ENCODE data around the gene ARL3.

The ARL3 gene

DNA sequence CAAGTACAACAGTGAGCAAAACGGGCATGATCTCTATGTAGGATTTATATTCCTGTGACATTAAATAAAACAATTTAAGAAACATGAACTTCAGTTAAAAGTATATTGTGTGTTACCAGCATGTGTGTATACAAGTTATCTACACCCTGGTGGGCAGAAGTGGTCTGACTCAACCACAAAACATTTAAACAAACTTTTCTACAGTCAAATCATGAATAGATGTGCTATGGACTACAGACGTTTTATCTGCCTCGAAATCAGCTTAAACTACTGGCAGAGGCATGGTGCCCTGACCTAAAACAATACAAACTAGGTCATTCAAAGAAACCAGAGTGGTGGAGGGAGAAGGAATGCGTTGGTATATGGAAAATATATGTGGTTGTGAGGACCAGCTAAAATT lies 3.6 kb downstream of the ARL3 start:
- TF ChIP-seq CTCF (IDR thresholded peaks at IDR 0.05; ENCODE audit: borderline replicate concordance, extremely low read depth, low read length, poor library complexity, severe bottlenecking) (no peak), EZH2 (IDR thresholded peaks at IDR 0.05; ENCODE audit: borderline replicate concordance, low read depth, low read length, severe bottlenecking) (no peak)
- H4K20me1 ChIP-seq (ENCODE audit: insufficient read depth, low read length), result peaks cover 4% of the 10 kb centered on the region; the same call in 1 of the 2 replicates
- H3K9ac ChIP-seq (ENCODE audit: low read depth, low read length), result no peak overlapping the region
- no peaks in the 10 kb centered on the region for H3K27me3 ChIP-seq (ENCODE audit: insufficient read depth, low read length, poor library complexity)
- no peaks in the 10 kb centered on the region for H3K9me3 ChIP-seq (ENCODE audit: insufficient read depth, low read length, severe bottlenecking)
- H3K4me3 ChIP-seq (ENCODE audit: low read depth in 1 of 2, low read length in 2 of 2), result no peak overlapping the region
- DNase-seq (no peak), ATAC-seq (ENCODE audit: insufficient read depth, low read depth) (no peak)
- H3K4me2 ChIP-seq (ENCODE audit: insufficient read depth, low read length), result no peak overlapping the region
- H3K79me2 ChIP-seq (ENCODE audit: insufficient read depth, low read length), result peaks cover 18% of the 10 kb centered on the region
- H3K4me1 ChIP-seq (ENCODE audit: insufficient read depth, low read length), result peaks cover 18% of the 10 kb centered on the region
- H2AFZ ChIP-seq (ENCODE audit: low read depth, low read length), result no peak overlapping the region
- H3K27ac ChIP-seq (ENCODE audit: low read length), result no peak overlapping the region
- H3K36me3 ChIP-seq (ENCODE audit: insufficient read depth, low read length), result no peaks in the 10 kb centered on the region; the same call in 1 of the 2 replicates

GRCh38 chr10:102705531-102705930 lies 8.7 kb downstream of the ARL3 start:
- DNase-seq, result no peak
- no peak for ATAC-seq (ENCODE audit: insufficient read depth, low read depth)
- no peak overlapping the region for H3K9ac ChIP-seq (ENCODE audit: low read depth, low read length)

DNA sequence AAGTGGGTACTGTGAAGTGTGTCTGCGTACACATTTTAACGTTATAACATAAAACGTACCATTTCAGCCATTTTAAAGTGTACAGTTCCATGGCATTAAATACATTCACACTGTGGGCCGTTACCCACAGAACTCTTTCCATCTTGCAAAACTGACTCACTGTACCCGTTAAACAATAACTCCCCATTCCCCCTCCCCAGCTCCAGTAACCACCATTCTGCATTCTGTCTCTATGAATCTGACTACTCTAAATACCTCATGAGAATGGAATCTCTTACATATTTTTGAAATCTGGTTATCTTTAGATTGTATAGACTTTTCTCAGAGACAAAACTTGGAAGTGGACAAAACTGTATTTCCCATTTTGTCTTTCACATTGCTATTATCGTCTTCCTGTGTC lies 9.3 kb downstream of the ARL3 start:
- Histone ChIP-seq H3K27ac (ENCODE audit: low read length) (no peak overlapping the region), H3K4me1 (ENCODE audit: insufficient read depth, low read length) (no peaks in the 10 kb centered on the region), H4K20me1 (ENCODE audit: insufficient read depth, low read length) (no peaks in the 10 kb centered on the region), H3K4me3 (ENCODE audit: low read depth in 1 of 2, low read length in 2 of 2) (no peak overlapping the region), H3K9ac (ENCODE audit: low read depth, low read length) (no peak overlapping the region), H3K9me3 (ENCODE audit: insufficient read depth, low read length, severe bottlenecking) (no peaks in the 10 kb centered on the region), H3K27me3 (ENCODE audit: insufficient read depth, low read length, poor library complexity) (no peaks in the 10 kb centered on the region), H2AFZ (ENCODE audit: low read depth, low read length) (no peak overlapping the region), H3K36me3 (ENCODE audit: insufficient read depth, low read length) (no peaks in the 10 kb centered on the region), H3K4me2 (ENCODE audit: insufficient read depth, low read length) (no peak overlapping the region), H3K79me2 (ENCODE audit: insufficient read depth, low read length) (peaks cover 5% of the 10 kb centered on the region)
- no peak for TF ChIP-seq CTCF (IDR thresholded peaks at IDR 0.05; ENCODE audit: borderline replicate concordance, extremely low read depth, low read length, poor library complexity, severe bottlenecking)
- TF ChIP-seq EZH2 (IDR thresholded peaks at IDR 0.05; ENCODE audit: borderline replicate concordance, low read depth, low read length, severe bottlenecking), result no peak
- ATAC-seq (ENCODE audit: insufficient read depth, low read depth) (no peak), DNase-seq (no peak)

More at GRCh38 chr10:102705531-102705930, 8.7 kb downstream of the ARL3 start:
- no peaks in the 10 kb centered on the region for H3K9me3 ChIP-seq (ENCODE audit: insufficient read depth, low read length, severe bottlenecking)
- H3K27me3 ChIP-seq (ENCODE audit: insufficient read depth, low read length, poor library complexity), result no peaks in the 10 kb centered on the region
- no peak for TF ChIP-seq CTCF (IDR thresholded peaks at IDR 0.05; ENCODE audit: borderline replicate concordance, extremely low read depth, low read length, poor library complexity, severe bottlenecking)
- no peak overlapping the region for H2AFZ ChIP-seq (ENCODE audit: low read depth, low read length)
- H3K4me3 ChIP-seq (ENCODE audit: low read depth in 1 of 2, low read length in 2 of 2), result no peak overlapping the region
- H3K36me3 ChIP-seq (ENCODE audit: insufficient read depth, low read length), result no peaks in the 10 kb centered on the region
- peaks cover 5% of the 10 kb centered on the region for H3K79me2 ChIP-seq (ENCODE audit: insufficient read depth, low read length)
- H3K27ac ChIP-seq (ENCODE audit: low read length), result no peak overlapping the region
- no peak overlapping the region for H3K4me2 ChIP-seq (ENCODE audit: insufficient read depth, low read length)
- no peaks in the 10 kb centered on the region for H4K20me1 ChIP-seq (ENCODE audit: insufficient read depth, low read length)
- H3K4me1 ChIP-seq (ENCODE audit: insufficient read depth, low read length), result no peaks in the 10 kb centered on the region

DNA sequence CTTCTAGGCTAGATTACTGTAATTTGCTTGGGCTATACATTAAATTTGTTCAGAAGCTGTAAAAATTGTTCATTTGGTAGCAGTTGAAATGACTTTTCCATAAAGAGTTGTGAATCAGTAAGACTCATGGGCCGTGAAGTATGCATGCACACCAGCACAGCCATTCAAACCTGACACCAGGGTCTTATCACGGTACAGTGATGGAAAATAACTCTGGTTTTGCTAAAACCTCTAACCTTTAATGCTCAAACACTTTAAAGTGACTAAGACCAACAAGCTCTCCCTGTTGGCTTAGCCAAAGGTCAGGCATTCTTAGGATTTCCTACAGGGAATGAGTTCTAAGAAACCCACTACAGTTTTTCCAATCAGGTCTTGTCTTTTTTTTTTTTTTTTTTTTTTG lies 11.5 kb downstream of the ARL3 start:
- no peak overlapping the region for H3K9ac ChIP-seq (ENCODE audit: low read depth, low read length)
- H2AFZ ChIP-seq (ENCODE audit: low read depth, low read length), result no peak overlapping the region
- no peak overlapping the region for H3K4me3 ChIP-seq (ENCODE audit: low read depth in 1 of 2, low read length in 2 of 2)
- H3K9me3 ChIP-seq (ENCODE audit: insufficient read depth, low read length, severe bottlenecking), result no peaks in the 10 kb centered on the region
- H3K4me1 ChIP-seq (ENCODE audit: insufficient read depth, low read length), result no peaks in the 10 kb centered on the region
- no peak overlapping the region for H3K27ac ChIP-seq (ENCODE audit: low read length)
- ATAC-seq (ENCODE audit: insufficient read depth, low read depth) (no peak), DNase-seq (no peak)
- H3K4me2 ChIP-seq (ENCODE audit: insufficient read depth, low read length), result no peak overlapping the region
- H3K79me2 ChIP-seq (ENCODE audit: insufficient read depth, low read length), result peaks cover 2% of the 10 kb centered on the region; the same call in 1 of the 2 replicates
- peaks cover 12% of the 10 kb centered on the region for H3K36me3 ChIP-seq (ENCODE audit: insufficient read depth, low read length)
- no peaks in the 10 kb centered on the region for H3K27me3 ChIP-seq (ENCODE audit: insufficient read depth, low read length, poor library complexity)
- TF ChIP-seq CTCF (IDR thresholded peaks at IDR 0.05; ENCODE audit: borderline replicate concordance, extremely low read depth, low read length, poor library complexity, severe bottlenecking) (no peak), EZH2 (IDR thresholded peaks at IDR 0.05; ENCODE audit: borderline replicate concordance, low read depth, low read length, severe bottlenecking) (no peak)
- H4K20me1 ChIP-seq (ENCODE audit: insufficient read depth, low read length), result no peaks in the 10 kb centered on the region

Measured in DND-41 (cell line).